IMR-90 (cell line): Measurements from ENCODE around the gene COX8C. TPM values are rescaled to one million over a fixed set of nuclear protein-coding genes. Genes with fewer than 3 reads are reported as not detected.

Experiments used
- microRNA-seq, 2 experiments: library from miRNA; stranded (forward) in 1 of 2; unstranded in 1 of 2; fragments of 10-50 nt in 1 of 2; fragments of <30 nt in 1 of 2; gene quantifications in 1 of 2; microRNA quantifications in 1 of 2; one replicate each; pipeline versions ENCODE3 to v1.1.0; 2013 to 2020; ENCODE audit not compliant: insufficient read depth in 1 of 2, insufficient read length in 1 of 2, unreplicated experiment in 1 of 2
- polyA plus RNA-seq, 3 experiments: library from polyadenylated mRNA; depleted of rRNA; stranded (reverse); fragments of >200 nt; gene quantifications; 2 replicates each; pipeline ENCODE4 v1.2.3, GENCODE V29; 2012; ENCODE audit warnings: low replicate concordance in 1 of 3
- small RNA-seq, 5 experiments: library from RNA; depleted of rRNA; stranded (forward); fragments of <200 nt; gene quantifications; one replicate each; pipeline ENCODE3, GENCODE V24; 2012
- total RNA-seq: library from RNA; depleted of rRNA; stranded (reverse); fragments of >200 nt; gene quantifications from 2 replicates; pipeline ENCODE4 v1.2.3, GENCODE V29; 2012; rRNA removed

The COX8C gene
- total and polyA plus RNA-seq, 2 of the 4 experiments (the other 2 are of a cell fraction) = not detected

Small RNA genes within 50 kb of the gene (microRNA-seq; reads per million reads assigned to microRNA genes)
- gene RF00019 (ENCODE audit: insufficient read depth, insufficient read length) = not detected

Small RNA genes within 50 kb of the gene (small RNA-seq; reads per million reads assigned to genes)
- 0 reads per million in 5 experiments for gene RF00019

Other genes starting within 250 kb of the COX8C start
- 15.3 and 21.7 TPM in 2 replicates for gene ITPK1, start 231.3 kb upstream of the COX8C start, total RNA-seq
- gene ITPK1, start 231.3 kb upstream of the COX8C start, polyA plus RNA-seq (2012; rRNA removed) = 23.0 and 26.9 TPM in 2 replicates
- 9.9 and 12.8 TPM in 2 replicates for gene MOAP1, start 162.3 kb upstream of the COX8C start, total RNA-seq
- gene MOAP1, start 162.3 kb upstream of the COX8C start, polyA plus RNA-seq (2012; rRNA removed) = 10.7 and 13.2 TPM in 2 replicates
- gene LYSET, start 161.9 kb upstream of the COX8C start, total RNA-seq = 8.3 and 10.2 TPM in 2 replicates
- 5.0 and 6.3 TPM in 2 replicates for gene LYSET, start 161.9 kb upstream of the COX8C start, polyA plus RNA-seq (2012; rRNA removed)
- gene GON7, start 140.1 kb upstream of the COX8C start, total RNA-seq = 4.3 and 10.3 TPM in 2 replicates
- gene GON7, start 140.1 kb upstream of the COX8C start, polyA plus RNA-seq (2012; rRNA removed) = 5.6 and 7.8 TPM in 2 replicates
- 29.4 and 55.8 TPM in 2 replicates for gene UBR7, start 139.9 kb upstream of the COX8C start, total RNA-seq
- gene UBR7, start 139.9 kb upstream of the COX8C start, polyA plus RNA-seq (2012; rRNA removed) = 20.3 and 24.2 TPM in 2 replicates
- gene BTBD7, start 14.1 kb upstream of the COX8C start, total RNA-seq = 30.5 and 30.6 TPM in 2 replicates
- gene BTBD7, start 14.1 kb upstream of the COX8C start, polyA plus RNA-seq (2012; rRNA removed) = 11.9 and 12.3 TPM in 2 replicates
- under 0.01 TPM in 1 of 2 replicates, not detected in the other for gene UNC79, start 83.8 kb downstream of the COX8C start, total RNA-seq
- under 0.01 and 0.03 TPM in 2 replicates for gene UNC79, start 83.8 kb downstream of the COX8C start, polyA plus RNA-seq (2012; rRNA removed)